Measurements from ENCODE around the gene CD300LF.
A peak's percentile ranks its signal among the peaks of the same experiment; 100 is the strongest.

The CD300LF gene

GRCh38 chr17:74682471-74683190, 30.1 kb downstream of the CD300LF start:
- DNase-seq = no peak

GRCh38 chr17:74682028-74682427, 30.7 kb downstream of the CD300LF start:
- no peak for DNase-seq

GRCh38 chr17:74680941-74681340, 31.8 kb downstream of the CD300LF start:
- no peak for DNase-seq

GRCh38 chr17:74680213-74680612, 32.5 kb downstream of the CD300LF start:
- DNase-seq = no peak

GRCh38 chr17:74679374-74679773, 33.3 kb downstream of the CD300LF start:
- DNase-seq = no peak

- DNase-seq = no peak
These were observed 34.2 kb downstream of the CD300LF start for GRCh38 chr17:74678541-74678940.

- DNase-seq = no peak
These were observed 34.9 kb downstream of the CD300LF start for GRCh38 chr17:74677558-74678466.

- peak; percentile 17 for DNase-seq
These were observed 41.5 kb downstream of the CD300LF start for GRCh38 chr17:74671031-74671771.

- DNase-seq = no peak
These were observed 42.4 kb downstream of the CD300LF start for GRCh38 chr17:74670329-74670728.

- no peak for DNase-seq
These were observed 49.2 kb downstream of the CD300LF start for GRCh38 chr17:74663561-74663960.

GRCh38 chr17:74659889-74660288, 52.8 kb downstream of the CD300LF start:
- DNase-seq = no peak

- DNase-seq = no peak
These were observed 54.1 kb downstream of the CD300LF start for GRCh38 chr17:74658620-74659019.

GRCh38 chr17:74654742-74655141, 58.0 kb downstream of the CD300LF start:
- no peak for DNase-seq

GRCh38 chr17:74652020-74652419, 60.7 kb downstream of the CD300LF start:
- no peak for DNase-seq

- DNase-seq = no peak
These were observed 62.8 kb downstream of the CD300LF start for GRCh38 chr17:74649909-74650308.

- no peak for DNase-seq
These were observed 64.7 kb downstream of the CD300LF start for GRCh38 chr17:74647871-74648672.

GRCh38 chr17:74646231-74646630, 66.5 kb downstream of the CD300LF start:
- DNase-seq = no peak

GRCh38 chr17:74645010-74645409, 67.7 kb downstream of the CD300LF start:
- no peak for DNase-seq

- no peak for DNase-seq
These were observed 68.3 kb downstream of the CD300LF start for GRCh38 chr17:74644419-74644818.

All from T1000 (cell line).